ENCODE measurements around the gene OSBPL10.

OSBPL10 gene

DNA sequence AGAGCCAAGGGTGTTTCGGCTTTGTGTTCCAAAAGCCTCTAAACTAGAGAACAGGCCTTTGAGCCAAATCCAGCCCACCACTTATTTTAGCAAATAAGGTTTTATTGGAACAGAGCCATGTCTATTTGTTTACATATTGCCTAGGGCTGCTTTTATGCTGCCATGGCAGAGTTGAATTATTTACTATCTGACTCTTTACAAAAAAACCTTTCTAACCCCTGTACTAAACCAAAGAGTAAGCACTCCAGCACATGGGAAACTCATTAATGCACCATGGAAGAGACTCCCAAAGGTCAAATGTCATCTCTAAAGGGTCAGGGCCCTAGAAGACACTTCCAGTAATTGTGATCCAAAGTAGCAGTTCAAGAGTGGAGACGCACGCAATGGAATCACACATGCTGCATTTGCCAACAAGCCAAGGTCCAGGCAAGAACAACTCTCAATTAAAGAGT lies 22.3 kb downstream of the OSBPL10 start:
- DNase-seq: no peak

DNA sequence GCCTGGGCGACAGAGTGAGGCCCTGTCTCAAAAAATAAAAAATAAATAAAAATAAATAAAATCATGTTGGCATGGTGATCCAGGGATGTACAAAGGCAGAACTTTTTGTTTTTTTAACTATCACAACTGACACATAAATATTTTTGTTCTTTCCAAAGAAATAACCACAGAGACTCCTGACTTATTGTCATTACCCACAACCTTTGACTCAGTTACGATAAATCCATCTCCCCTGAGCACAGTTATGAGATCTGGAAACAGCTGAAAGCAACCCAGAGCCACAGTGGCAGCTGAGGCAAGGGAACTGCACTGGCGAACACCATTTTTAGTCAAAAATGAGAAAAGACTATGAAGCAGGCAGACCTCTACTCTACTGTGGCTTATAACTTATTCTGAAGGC lies 24.0 kb downstream of the OSBPL10 start:
- DNase-seq: no peak

DNA sequence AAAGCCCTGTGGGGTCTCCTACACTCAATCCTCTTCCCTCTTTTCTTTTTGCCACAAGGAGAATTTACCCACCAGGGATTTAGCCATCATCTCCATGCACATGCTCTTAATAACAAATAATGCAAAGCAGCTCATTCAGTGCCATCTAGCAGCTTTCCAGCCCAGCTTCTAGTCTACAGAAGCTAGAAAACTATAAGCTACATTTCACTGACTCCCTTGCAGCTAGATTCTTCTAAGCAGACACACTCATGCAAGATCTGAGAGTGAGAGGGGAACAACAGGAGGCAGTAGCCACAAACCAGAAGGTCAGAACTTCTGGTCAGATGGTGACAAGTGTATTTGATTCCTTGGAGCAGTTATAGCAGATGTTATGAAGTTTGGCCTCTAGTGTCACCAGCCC lies 25.5 kb downstream of the OSBPL10 start:
- DNase-seq: no peak

GRCh38 chr3:31953636-31954035 lies 27.4 kb downstream of the OSBPL10 start:
- DNase-seq: no peak

GRCh38 chr3:31953091-31953490 lies 28.0 kb downstream of the OSBPL10 start:
- no peak for DNase-seq

DNA sequence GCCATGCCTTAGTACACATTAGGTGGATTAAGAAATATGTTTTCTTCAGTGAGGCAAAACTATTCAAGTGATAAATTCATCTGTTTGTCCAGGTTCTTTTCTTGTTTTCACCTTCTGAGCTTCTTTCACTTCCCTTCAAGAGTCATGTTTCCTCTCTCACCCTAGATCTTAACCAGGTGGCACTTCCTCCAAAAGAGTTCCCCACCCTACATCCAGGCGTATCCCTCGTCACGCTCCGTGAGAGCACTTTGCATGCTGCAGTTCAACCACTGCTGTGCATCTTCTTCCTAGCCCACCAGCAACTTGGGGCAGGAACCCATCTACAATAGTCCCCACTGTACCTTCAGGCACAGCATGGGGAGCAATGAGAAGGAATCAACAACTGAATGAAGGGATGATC lies 28.9 kb downstream of the OSBPL10 start:
- no peak for DNase-seq

DNA sequence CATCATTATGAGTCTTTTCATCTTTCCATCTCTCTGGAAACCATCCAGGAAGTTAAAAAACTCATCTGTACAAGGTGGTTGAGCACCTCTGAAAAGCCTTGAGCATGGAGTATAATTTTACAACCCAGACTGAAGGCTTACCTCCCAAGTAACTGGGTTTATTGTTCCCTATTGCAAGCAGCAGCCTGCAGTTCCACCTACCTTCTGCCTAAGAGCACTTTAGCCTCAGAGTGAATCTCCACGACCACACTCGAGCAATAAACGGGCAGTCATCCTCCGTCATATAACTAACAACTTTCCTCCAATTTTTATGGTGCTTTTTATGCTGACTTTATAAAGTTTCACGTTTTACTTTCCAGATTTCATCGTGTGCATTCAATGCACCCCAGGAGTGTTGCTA lies 32.8 kb downstream of the OSBPL10 start:
- DNase-seq: no peak

DNA sequence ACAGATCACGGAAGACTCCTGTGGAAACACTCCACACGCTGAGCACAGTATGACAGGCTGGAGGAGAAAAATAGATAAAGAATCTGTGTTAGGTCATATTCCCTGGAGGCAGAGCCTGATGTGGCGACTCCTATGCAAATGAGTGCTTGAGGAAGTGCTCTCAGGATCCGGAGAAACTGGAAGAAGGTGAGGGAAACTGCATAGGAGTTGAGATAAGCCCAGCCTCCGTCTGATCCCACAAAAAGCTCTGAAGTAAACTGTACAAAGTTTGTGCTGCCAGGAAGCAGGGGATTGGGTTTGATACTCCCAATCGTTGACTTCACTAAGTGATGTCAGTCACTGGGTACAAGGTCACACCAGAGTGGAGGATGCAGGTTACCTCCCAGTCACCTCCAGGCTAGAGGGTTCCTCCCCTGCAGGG lies 33.4 kb downstream of the OSBPL10 start:
- DNase-seq: no peak

GRCh38 chr3:31947162-31947561 lies 33.9 kb downstream of the OSBPL10 start:
- DNase-seq: no peak

DNA sequence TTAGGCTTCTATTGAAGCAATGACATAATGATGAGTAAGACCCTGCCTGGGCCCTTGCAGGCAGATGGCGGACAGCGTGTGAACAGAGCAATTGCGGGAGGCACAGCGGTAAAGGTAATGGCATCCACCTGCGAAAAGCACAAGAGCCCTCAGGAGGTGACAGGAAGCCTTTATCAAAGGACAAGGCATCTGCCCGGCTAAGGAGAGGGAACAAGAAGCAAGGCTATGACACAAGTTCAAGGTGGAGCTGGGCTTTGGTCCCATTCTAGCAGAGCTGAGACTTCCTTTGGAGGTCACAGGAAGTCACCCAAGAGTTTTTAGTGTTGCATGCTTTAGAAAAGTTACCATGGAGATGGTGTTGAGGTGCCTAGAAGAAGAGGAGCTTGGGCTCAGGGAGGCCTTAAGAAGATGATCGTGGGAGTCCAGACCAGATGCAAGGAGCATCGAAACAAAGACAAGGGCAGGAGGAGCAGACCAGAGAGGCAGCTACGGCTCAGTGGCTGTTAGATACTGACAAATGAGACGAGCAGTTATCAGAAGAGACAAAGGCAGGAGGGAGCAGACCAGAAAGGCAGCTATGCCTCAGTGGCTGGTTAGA lies 34.5 kb downstream of the OSBPL10 start:
- no peak for DNase-seq

- DNase-seq: no peak
Observed at GRCh38 chr3:31945738-31946052, 35.4 kb downstream of the OSBPL10 start.

- DNase-seq: no peak
Observed at GRCh38 chr3:31943041-31943440, 38.0 kb downstream of the OSBPL10 start.

- DNase-seq: no peak
Observed at GRCh38 chr3:31942446-31942845, 38.6 kb downstream of the OSBPL10 start.

DNA sequence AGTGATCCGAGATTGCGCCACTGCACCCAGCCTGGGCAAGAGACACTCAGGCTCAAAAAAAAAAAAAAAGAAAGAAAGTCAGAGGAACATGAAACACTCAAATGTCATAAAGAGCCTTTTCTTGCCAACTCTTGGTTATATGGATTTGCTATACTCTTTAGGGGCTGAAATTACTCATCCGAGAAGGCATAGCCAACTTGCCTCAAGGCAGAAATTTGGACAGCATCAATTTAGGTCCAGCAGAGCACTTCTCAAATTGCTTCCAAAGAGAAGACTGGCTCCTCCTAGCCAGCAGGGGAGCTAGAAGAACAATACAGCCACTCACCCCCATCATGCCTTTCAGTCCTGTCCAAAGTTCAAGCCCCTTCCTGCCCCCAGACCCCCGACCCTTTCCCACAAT lies 43.8 kb downstream of the OSBPL10 start:
- no peak for DNase-seq

DNA sequence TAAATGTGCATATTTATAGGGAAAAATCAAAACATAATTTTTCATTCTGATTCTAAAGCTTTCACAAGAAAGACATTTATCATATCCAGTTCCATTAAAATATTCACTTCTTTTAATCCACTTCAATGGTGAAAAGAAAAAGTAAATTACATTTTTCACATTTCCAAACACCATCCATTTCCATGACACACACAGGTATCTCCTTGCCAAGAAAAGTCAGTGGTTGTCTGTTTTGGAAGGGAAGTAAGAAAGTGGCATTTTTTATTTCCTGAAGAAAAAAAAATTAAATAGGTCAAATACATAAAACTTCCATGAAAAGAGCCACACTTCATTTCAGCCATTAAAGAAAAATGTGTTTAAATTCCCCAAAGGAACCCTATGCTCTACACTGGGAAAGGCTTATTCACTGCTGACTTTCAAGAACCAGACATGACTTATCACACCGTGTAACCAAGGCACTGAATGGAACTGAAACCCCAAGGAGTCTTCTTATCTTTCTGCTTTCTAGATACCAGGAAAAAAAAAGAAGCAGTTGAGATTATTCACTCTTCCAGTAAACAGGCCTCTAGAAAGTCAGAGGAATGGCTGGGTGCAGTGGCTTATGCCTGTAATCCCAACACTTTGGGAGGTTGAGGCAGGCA lies 44.5 kb downstream of the OSBPL10 start:
- DNase-seq: no peak

DNA sequence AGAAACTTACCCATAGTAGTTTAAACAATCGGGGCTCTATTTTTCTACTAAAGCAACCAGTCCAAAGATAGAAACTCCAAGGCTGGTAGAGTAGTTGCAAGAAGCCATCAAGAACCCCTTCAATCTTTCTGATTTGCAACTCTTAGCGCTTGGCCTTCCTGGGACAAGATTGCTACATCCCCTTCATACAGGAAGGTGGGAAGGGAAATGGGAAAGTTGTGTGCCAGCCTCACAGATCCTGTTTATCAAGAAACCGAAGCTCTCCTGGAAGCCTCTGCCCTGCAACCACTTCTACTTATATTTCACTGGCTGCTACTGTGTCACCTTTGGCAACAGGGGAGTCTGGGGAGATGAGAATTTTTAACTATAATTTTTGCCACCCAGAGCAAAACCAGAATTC lies 46.2 kb downstream of the OSBPL10 start:
- DNase-seq: no peak

GRCh38 chr3:31934018-31934417 lies 47.0 kb downstream of the OSBPL10 start:
- no peak for DNase-seq

GRCh38 chr3:31932990-31933389 lies 48.1 kb downstream of the OSBPL10 start:
- no peak for DNase-seq

- no peak for DNase-seq
Observed at GRCh38 chr3:31929826-31930502, 51.1 kb downstream of the OSBPL10 start.

DNA sequence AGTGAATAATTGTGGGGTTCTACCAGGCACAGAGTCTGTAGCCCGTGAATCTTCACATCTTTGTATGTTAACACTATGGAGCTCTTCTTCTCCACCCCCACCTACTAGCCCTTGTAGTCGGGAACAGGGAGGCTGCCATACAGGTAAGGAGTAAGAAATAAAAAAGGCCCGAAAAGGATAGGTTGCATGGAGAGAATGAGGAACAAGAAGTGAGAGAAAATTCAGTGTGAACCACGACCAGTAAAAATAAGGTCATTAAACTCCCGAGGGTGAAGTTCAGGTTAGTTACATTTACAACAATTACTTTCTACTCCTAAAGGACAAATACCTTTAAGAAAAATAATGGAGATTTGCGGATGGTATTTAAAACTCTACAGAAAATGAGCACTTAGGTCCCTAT lies 53.3 kb downstream of the OSBPL10 start:
- no peak for DNase-seq

- DNase-seq: no peak
Observed at GRCh38 chr3:31926543-31926942, 54.5 kb downstream of the OSBPL10 start.

GRCh38 chr3:31925271-31925630 lies 55.8 kb downstream of the OSBPL10 start:
- DNase-seq: no peak

- DNase-seq: no peak
Observed at GRCh38 chr3:31924610-31925270, 56.3 kb downstream of the OSBPL10 start.

DNA sequence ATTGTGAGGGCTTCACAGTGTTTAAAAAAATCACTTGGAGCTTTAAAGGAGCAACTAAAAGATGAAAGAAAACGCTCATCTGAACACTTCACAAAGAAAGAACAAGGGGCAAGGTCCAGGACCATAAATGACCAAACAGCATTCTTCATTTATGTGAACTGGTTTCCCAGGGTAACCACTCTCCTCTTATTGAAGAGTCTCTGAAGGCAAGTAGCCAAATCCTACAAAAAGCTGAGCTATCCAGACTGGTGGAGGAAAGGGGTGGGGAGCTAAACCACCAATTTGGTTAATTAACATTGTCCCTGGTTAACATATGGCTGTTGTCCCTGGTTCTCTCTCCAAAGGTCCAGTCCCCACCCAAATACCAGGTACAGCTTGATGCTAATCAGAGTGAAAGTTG lies 58.1 kb downstream of the OSBPL10 start:
- no peak for DNase-seq
